K562 (cell line): ENCODE data around the gene MAP3K7. TPM values are rescaled to one million over a fixed set of nuclear protein-coding genes. Genes with fewer than 3 reads are reported as not detected.

Experiments
- ATAC-seq: fragments of 200-7000 bp; cut with Tn5 transposase; 3 replicates; pipeline ENCODE4 v1.9.1; 2020; ENCODE audit warnings: moderate library complexity
- BruUV-seq: library from RNA; stranded (reverse); fragments of 400-500 nt; replicated peaks from 2 replicates; lab custom pipeline; 2021; lab: Mats Ljungman, UMichigan
- CTCF ChIA-PET: fragments of 300-600 bp; formaldehyde crosslinking; extraction: SDS; loops from one replicate; lab custom pipeline; 2021; ENCODE audit warnings: low intra/inter-chr PET ratio; lab: Yijun Ruan, JAX
- POLR2A ChIA-PET: fragments of 300-600, 350-650 bp; sonication (Branson Sonifier 250); formaldehyde crosslinking; extraction: SDS; loops from one replicate; lab custom pipeline; 2021; ENCODE audit warnings: antibody characterized with exemption, inconsistent platforms; lab: Yijun Ruan, JAX
- DNase-seq, 4 experiments: peaks; one replicate each; pipeline versions ENCODE4 v3.0.0 to v3.0.0-alpha.2; 2011 to 2018; ENCODE audit warnings: low spot score in 3 of 4, mixed read lengths in 3 of 4; ENCODE audit errors: extremely low read depth in 1 of 4
- FAIRE-seq: peaks from 2 replicates; lab custom pipeline; 2011; peaks lifted over from hg19 to GRCh38; lab: Jason Lieb, UNC
- H2AFZ ChIP-seq: 2 replicates; pipeline ENCODE4 v1.6.0; 2011; ENCODE audit warnings: low read depth, low read length, control low read depth, inconsistent platforms
- H3K27ac ChIP-seq: fragments of 200-600 bp; 3 replicates; pipeline ENCODE4 v1.8.0; 2011; ENCODE audit warnings: low read depth, mild to moderate bottlenecking, control low read depth, inconsistent platforms, low read length, moderate library complexity, mixed read lengths; ENCODE audit errors: extremely low read depth
- H3K27me3 ChIP-seq, 2 experiments: fragments of 300-600 bp in 1 of 2; 2 replicates in 1 of 2; 3 replicates in 1 of 2; pipeline versions ENCODE4 v1.6.0 to v1.8.0; 2011; ENCODE audit warnings: inconsistent platforms in 2 of 2, low read length in 2 of 2, mild to moderate bottlenecking in 1 of 2, mixed read lengths in 1 of 2, moderate library complexity in 1 of 2; ENCODE audit not compliant: control insufficient read depth in 2 of 2, insufficient read depth in 2 of 2
- H3K36me3 ChIP-seq: fragments of 300-600 bp; 3 replicates; pipeline ENCODE4 v1.8.0; 2011; ENCODE audit warnings: mild to moderate bottlenecking, low read length, inconsistent platforms; ENCODE audit not compliant: control insufficient read depth, insufficient read depth
- H3K4me1 ChIP-seq, 2 experiments: fragments of 200-600 bp in 1 of 2; replicated peaks in 1 of 2; 2 replicates in 1 of 2; 3 replicates in 1 of 2; pipeline versions ENCODE4 v1.5.1 to v1.8.0; 2011; ENCODE audit warnings: inconsistent platforms in 2 of 2, low read length in 2 of 2, mild to moderate bottlenecking in 1 of 2, mixed read lengths in 1 of 2, moderate library complexity in 1 of 2; ENCODE audit not compliant: control insufficient read depth in 2 of 2, insufficient read depth in 2 of 2
- H3K4me2 ChIP-seq: 2 replicates; pipeline ENCODE4 v1.6.1; 2011; ENCODE audit warnings: low read length, control low read depth, inconsistent platforms, mixed read lengths; ENCODE audit not compliant: insufficient read depth
- H3K4me3 ChIP-seq: fragments of 200-600 bp; sonication (generic), shearing (Covaris generic); 2 replicates; pipeline ENCODE4 v1.5.1; 2016; ENCODE audit warnings: control low read depth, inconsistent platforms
- H3K79me2 ChIP-seq: fragments of 200-600 bp; 3 replicates; pipeline ENCODE4 v1.8.0; 2011; ENCODE audit warnings: low read length, inconsistent platforms; ENCODE audit not compliant: control insufficient read depth, insufficient read depth
- H3K9ac ChIP-seq, 2 experiments: 2 replicates each; pipeline versions ENCODE4 v1.6.0 to v1.6.1; 2011; ENCODE audit warnings: low read depth in 2 of 2, low read length in 2 of 2, control low read depth in 1 of 2, inconsistent platforms in 1 of 2, mild to moderate bottlenecking in 1 of 2, mixed read lengths in 1 of 2; ENCODE audit not compliant: insufficient read depth in 1 of 2
- H3K9me1 ChIP-seq: one replicate; pipeline ENCODE4 v1.6.0; 2011; ENCODE audit warnings: inconsistent platforms, mild to moderate bottlenecking, low read length, moderate library complexity; ENCODE audit not compliant: control insufficient read depth, insufficient read depth
- H3K9me3 ChIP-seq: replicated peaks from 2 replicates; pipeline ENCODE4 v1.5.1; 2011; ENCODE audit warnings: low read depth, low read length, inconsistent platforms; ENCODE audit not compliant: control insufficient read depth, insufficient read depth
- H4K20me1 ChIP-seq: replicated peaks from 2 replicates; pipeline ENCODE4 v1.6.1; 2011; ENCODE audit warnings: low read length, inconsistent platforms, mixed read lengths; ENCODE audit not compliant: control insufficient read depth, insufficient read depth
- CEBPB ChIP-seq: fragments of 450-650 bp; IDR thresholded peaks from 2 replicates; pipeline ENCODE4 v1.6.1; 2016; ENCODE audit warnings: missing genetic modification characterization, missing compliant biosample characterization
- CEBPG ChIP-seq, 3 experiments: fragments of 200-800 bp in 1 of 3; sonication (Bioruptor generic) in 1 of 3; sonication (generic) in 1 of 3; formaldehyde crosslinking in 1 of 3; IDR thresholded peaks in 2 of 3; conservative IDR thresholded peaks in 1 of 3; 2 replicates each; pipeline versions ENCODE4 v1.6.1 to v1.8.0; 2016 to 2022; ENCODE audit warnings: missing compliant biosample characterization in 2 of 3, missing genetic modification characterization in 2 of 3, mild to moderate bottlenecking in 1 of 3, missing genetic modification reagents in 1 of 3
- WGBS: fragments of 100-300 bp; shearing (Covaris generic); methylation state at CpG from one replicate; pipeline ENCODE4 v1.1.6; 2016; ENCODE audit warnings: low coverage, mixed read lengths; ENCODE audit not compliant: insufficient coverage; ENCODE audit errors: missing lambda C conversion rate; 5-methylcytosine and 5-hydroxymethylcytosine counted together
- in situ Hi-C: fragments of 300-500 bp; cut with MboI; formaldehyde crosslinking; loops from 4 replicates; pipeline ENCODE4 v1.15.0; 2018; ENCODE audit warnings: inconsistent platforms, mixed read lengths
- intact Hi-C: fragments of 100-400 bp; cut with micrococcal nuclease; formaldehyde crosslinking; loops from 2 replicates; pipeline ENCODE4 v1.14.2; 2022
- polyA plus RNA-seq, 8 experiments: library from polyadenylated mRNA; depleted of rRNA in 4 of 8; stranded (reverse) in 5 of 8; unstranded in 3 of 8; fragments of >200 nt; fragmentation: Nextera tagmentation in 2 of 8; fragmentation: Illumina TruSeq in 1 of 8; extraction: Ambion mirVana in 2 of 8; extraction: Trizol in 1 of 8; gene quantifications; 2 replicates each; pipeline versions ENCODE4 v1.2.1 to v1.2.3, GENCODE V29; 2011 to 2014; ENCODE audit warnings: inconsistent platforms in 1 of 8, missing spikeins in 1 of 8
- total RNA-seq, 7 experiments: library from RNA; depleted of rRNA in 6 of 7; stranded (reverse); fragments of >200 nt in 6 of 7; fragmentation: Illumina TruSeq in 2 of 7; extraction: Trizol in 2 of 7; gene quantifications; 2 replicates each; pipeline versions ENCODE4 v1.2.1 to v1.2.3, GENCODE V29; 2011 to 2021; ENCODE audit warnings: low replicate concordance in 1 of 7
- TF ChIP-seq, protein P1 (sequence below), 2 experiments: fragments of 450-650 bp; IDR thresholded peaks; 2 replicates each; pipeline ENCODE4 v1.6.1; 2016

MAP3K7 gene
- total and polyA plus RNA-seq, 9 of the 15 experiments (the other 6 are each of a cell fraction or from before 2014, with no cell fraction given): 13.4 to 60.9 (median 34.8) TPM

DNA sequence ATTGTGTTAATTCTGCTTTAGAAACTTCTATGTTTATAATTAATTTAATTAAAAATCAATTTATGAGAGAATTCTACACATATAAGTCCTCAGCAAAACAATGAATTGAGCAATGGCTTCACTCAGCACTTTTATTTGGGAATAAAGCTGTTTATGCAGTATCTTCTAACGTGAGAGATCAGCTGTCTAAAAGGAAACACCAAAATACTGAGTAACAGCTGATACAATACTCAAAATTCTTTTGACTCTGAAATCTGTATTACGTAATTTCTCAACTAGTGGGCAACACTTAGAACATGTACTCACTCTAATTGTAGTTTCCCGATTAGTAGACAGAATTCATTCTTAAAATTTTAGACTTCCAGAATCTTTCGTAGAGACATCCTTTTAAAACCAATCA lies 49.8 kb downstream of the MAP3K7 start:
- intact Hi-C loops: no loop called here
- Histone ChIP-seq H3K4me2 (no peak overlapping the region), H3K9ac (no peak overlapping the region), H3K27me3 (no peaks in the 10 kb centered on the region), H3K9me3 (no peaks in the 10 kb centered on the region), H3K4me1 (peaks cover 0 to 6% of the 10 kb centered on the region in 2 experiments; a peak in 2 of 5 replicates), H3K27ac (no peak overlapping the region), H3K79me2 (no peaks in the 10 kb centered on the region), H3K9me1 (no peaks in the 10 kb centered on the region), H4K20me1 (no peaks in the 10 kb centered on the region), H3K36me3 (peaks cover 31% of the 10 kb centered on the region; the same call in 2 of the 3 replicates), H3K4me3 (no peak overlapping the region), H2AFZ (no peak overlapping the region)
- in situ Hi-C loops: no loop called here
- TF ChIP-seq CEBPG (CRISPR knock-in tag; IDR thresholded peaks at IDR 0.05) (no peak), CEBPG (tag; conservative IDR thresholded peaks at IDR 0.05 in 1 of 2, IDR thresholded peaks at IDR 0.05 in 1 of 2) (peak in 1 of 2 experiments; percentile 63; a peak in 2 of 4 replicates), CEBPB (tag) (peak; percentile 54)
- TF ChIP-seq, protein P1, sequence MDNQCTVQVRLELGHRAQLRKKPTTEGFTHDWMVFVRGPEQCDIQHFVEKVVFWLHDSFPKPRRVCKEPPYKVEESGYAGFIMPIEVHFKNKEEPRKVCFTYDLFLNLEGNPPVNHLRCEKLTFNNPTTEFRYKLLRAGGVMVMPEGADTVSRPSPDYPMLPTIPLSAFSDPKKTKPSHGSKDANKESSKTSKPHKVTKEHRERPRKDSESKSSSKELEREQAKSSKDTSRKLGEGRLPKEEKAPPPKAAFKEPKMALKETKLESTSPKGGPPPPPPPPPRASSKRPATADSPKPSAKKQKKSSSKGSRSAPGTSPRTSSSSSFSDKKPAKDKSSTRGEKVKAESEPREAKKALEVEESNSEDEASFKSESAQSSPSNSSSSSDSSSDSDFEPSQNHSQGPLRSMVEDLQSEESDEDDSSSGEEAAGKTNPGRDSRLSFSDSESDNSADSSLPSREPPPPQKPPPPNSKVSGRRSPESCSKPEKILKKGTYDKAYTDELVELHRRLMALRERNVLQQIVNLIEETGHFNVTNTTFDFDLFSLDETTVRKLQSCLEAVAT (IDR thresholded peaks at IDR 0.05): no peak
- no peak for ATAC-seq
- no peak for FAIRE-seq
- POLR2A ChIA-PET: interaction anchor here (1.5 kb wide), 1 partner anchor 10 kb away, joined by 4 read pairs; no protein-coding TSS in a partner anchor
- WGBS: 91% methylated on average over 4 of the region's 4 CpGs
- BruUV-seq: no TSS peak
- DNase-seq: no peak
- CTCF ChIA-PET: no interaction called here
